Panc1 (cell line): ENCODE measurements around the gene GRAMD4.

ENCODE experiments used
- POLR2AphosphoS5 ChIP-seq: IDR thresholded peaks from 2 replicates; pipeline ENCODE4 v1.6.1; 2012; ENCODE audit warnings: mild to moderate bottlenecking, low read depth, low read length, moderate library complexity
- TF ChIP-seq, protein P1 (sequence below), 2 experiments: IDR thresholded peaks; 2 replicates each; pipeline ENCODE4 v1.6.1; 2011 to 2012; ENCODE audit warnings: low read depth in 2 of 2, control low read depth in 1 of 2, low read length in 1 of 2, mild to moderate bottlenecking in 1 of 2, moderate library complexity in 1 of 2; ENCODE audit not compliant: insufficient read depth in 1 of 2

DNA sequence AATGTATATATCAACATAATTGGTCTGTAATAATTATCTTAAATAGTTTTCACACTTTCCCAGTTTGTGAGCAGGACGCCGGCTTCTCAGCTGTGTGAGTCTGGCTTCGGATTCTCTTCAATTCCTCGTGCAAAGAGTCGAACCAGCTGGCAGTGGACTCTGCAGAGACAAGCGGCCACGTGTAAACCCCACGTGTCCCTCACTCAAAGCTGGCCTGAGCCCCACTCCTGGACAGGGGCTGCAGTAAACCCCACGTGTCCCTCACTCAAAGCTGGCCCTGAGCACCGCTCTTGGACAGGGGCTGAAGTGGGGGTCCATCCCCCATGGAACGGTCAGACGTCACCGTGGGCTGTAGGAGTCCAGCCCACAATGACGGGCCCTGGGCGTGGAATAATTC lies 66.9 kb downstream of the GRAMD4 start:
- no peak for TF ChIP-seq POLR2AphosphoS5
- TF ChIP-seq, protein P1, sequence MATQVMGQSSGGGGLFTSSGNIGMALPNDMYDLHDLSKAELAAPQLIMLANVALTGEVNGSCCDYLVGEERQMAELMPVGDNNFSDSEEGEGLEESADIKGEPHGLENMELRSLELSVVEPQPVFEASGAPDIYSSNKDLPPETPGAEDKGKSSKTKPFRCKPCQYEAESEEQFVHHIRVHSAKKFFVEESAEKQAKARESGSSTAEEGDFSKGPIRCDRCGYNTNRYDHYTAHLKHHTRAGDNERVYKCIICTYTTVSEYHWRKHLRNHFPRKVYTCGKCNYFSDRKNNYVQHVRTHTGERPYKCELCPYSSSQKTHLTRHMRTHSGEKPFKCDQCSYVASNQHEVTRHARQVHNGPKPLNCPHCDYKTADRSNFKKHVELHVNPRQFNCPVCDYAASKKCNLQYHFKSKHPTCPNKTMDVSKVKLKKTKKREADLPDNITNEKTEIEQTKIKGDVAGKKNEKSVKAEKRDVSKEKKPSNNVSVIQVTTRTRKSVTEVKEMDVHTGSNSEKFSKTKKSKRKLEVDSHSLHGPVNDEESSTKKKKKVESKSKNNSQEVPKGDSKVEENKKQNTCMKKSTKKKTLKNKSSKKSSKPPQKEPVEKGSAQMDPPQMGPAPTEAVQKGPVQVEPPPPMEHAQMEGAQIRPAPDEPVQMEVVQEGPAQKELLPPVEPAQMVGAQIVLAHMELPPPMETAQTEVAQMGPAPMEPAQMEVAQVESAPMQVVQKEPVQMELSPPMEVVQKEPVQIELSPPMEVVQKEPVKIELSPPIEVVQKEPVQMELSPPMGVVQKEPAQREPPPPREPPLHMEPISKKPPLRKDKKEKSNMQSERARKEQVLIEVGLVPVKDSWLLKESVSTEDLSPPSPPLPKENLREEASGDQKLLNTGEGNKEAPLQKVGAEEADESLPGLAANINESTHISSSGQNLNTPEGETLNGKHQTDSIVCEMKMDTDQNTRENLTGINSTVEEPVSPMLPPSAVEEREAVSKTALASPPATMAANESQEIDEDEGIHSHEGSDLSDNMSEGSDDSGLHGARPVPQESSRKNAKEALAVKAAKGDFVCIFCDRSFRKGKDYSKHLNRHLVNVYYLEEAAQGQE (IDR thresholded peaks at IDR 0.05; ENCODE audit: insufficient read depth in 1 of 2, low read depth in 2 of 2, low read length in 1 of 2): no peak
